Ishikawa (cell line): ENCODE results near the gene NXPH3.

Experiments
- CEBPB ChIP-seq: IDR thresholded peaks from 2 replicates; pipeline ENCODE4 v1.6.1; 2012
- CREB1 ChIP-seq: IDR thresholded peaks from 2 replicates; pipeline ENCODE4 v1.6.1; 2012; ENCODE audit warnings: low read depth
- EGR1 ChIP-seq: IDR thresholded peaks from 2 replicates; pipeline ENCODE4 v1.6.1; 2012
- EP300 ChIP-seq: IDR thresholded peaks from 2 replicates; pipeline ENCODE4 v1.6.1; 2012; ENCODE audit warnings: borderline replicate concordance
- FOXM1 ChIP-seq: IDR thresholded peaks from 2 replicates; pipeline ENCODE4 v1.6.1; 2012; ENCODE audit warnings: low read depth, borderline replicate concordance
- NFIC ChIP-seq: IDR thresholded peaks from 2 replicates; pipeline ENCODE4 v1.6.1; 2012
- RAD21 ChIP-seq: IDR thresholded peaks from 2 replicates; pipeline ENCODE4 v1.6.1; 2012; ENCODE audit warnings: low read depth
- REST ChIP-seq: IDR thresholded peaks from 2 replicates; pipeline ENCODE4 v1.6.1; 2012; ENCODE audit warnings: low read depth, mild to moderate bottlenecking
- TAF1 ChIP-seq: IDR thresholded peaks from 2 replicates; pipeline ENCODE4 v1.6.1; 2012; ENCODE audit warnings: low read depth, mild to moderate bottlenecking
- TCF12 ChIP-seq: IDR thresholded peaks from 2 replicates; pipeline ENCODE4 v1.6.1; 2012; ENCODE audit warnings: low read depth
- TEAD4 ChIP-seq: IDR thresholded peaks from 2 replicates; pipeline ENCODE4 v1.6.1; 2012
- YY1 ChIP-seq: IDR thresholded peaks from 2 replicates; pipeline ENCODE4 v1.6.1; 2012; ENCODE audit warnings: low read depth
- ZBTB7A ChIP-seq: IDR thresholded peaks from 2 replicates; pipeline ENCODE4 v1.6.1; 2012; ENCODE audit warnings: low read depth
- TF ChIP-seq, protein P1 (sequence below): IDR thresholded peaks from 2 replicates; pipeline ENCODE4 v1.6.1; 2012
- TF ChIP-seq, protein P2 (sequence below): IDR thresholded peaks from 2 replicates; pipeline ENCODE4 v1.6.1; 2012

The NXPH3 gene

DNA sequence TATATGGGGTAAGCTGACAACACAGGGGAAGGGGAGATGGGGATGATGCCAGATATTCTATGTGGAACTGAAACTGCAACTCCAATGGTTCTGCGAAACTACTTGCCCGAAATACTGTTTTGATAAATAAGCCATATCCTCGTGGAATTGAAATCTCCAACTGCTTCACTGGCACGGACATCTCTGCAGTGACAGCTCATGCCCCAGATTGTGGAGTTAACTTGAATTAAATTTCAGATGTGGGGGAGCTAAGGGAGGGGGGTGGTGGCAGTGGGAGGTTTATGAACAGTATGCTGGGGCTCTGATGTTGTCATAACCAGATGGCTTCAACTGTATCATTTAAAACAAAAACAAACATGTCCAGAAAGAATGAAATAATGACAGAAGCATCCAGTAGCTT, 21.8 kb downstream of the NXPH3 start:
- no peak for TF ChIP-seq RAD21

DNA sequence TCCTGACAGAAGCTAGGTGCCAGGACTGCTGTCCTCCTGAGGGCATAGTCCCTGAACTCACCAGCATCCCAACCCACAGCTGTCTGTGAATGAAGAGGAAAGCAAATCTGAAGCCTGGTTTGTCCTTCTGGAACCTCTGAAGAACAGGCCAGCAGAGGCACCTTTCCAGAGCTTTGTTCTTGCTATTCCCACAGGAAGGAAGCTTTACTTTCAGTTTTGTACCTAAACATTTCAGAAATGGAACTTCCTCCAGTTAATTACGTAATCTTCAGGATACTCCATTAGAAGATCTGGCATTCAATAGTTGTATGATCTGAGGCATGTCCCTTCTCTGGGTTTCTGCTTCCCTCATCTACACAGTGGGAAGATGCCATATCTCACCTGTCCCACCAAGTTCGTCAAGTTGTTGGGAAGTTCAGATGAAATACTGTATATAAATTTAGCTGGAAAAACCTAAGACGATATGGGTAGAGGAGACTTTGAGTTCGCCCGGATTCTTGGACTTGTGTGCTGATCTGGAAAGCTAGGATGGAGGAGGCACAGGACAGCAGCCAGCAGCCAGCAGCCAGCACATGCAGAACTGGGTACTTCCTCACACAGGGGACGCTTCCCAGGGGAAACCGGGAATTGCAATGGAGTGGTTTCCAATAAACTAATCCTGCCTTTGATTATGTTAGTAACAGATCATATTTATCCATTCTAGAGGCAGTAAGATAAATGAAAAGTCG, 22.4 kb downstream of the NXPH3 start:
- TF ChIP-seq CEBPB (no peak), EP300 (no peak), ZBTB7A (no peak), NFIC (no peak), FOXM1 (no peak), TAF1 (no peak), TCF12 (no peak), EGR1 (no peak), CREB1 (no peak), YY1 (no peak)
- TF ChIP-seq, protein P1, sequence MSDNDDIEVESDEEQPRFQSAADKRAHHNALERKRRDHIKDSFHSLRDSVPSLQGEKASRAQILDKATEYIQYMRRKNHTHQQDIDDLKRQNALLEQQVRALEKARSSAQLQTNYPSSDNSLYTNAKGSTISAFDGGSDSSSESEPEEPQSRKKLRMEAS = no peak

DNA sequence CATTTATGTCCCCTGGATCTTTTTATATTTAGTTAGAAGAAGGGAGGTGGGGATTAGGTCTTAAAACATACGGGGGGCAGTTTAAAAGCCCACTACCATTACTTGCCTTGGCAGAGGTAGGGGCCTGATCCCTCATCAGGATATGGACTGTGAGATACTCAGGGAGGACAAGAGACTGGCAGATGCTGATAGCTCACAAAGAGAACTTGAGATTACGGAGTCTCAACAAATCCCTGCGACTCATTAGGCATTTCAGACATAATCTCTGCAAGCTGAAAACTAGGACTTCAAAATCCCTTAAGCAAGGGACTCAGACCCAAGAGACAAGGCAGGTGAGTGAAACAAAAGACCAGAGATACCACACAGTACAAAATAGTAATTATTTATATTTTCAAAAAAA, 23.2 kb downstream of the NXPH3 start:
- TF ChIP-seq NFIC (no peak), CEBPB (no peak), EP300 (no peak), YY1 (no peak), FOXM1 (no peak), TAF1 (no peak), REST (no peak), RAD21 (no peak)

GRCh38 chr17:49600949-49601348, 25.3 kb downstream of the NXPH3 start:
- TF ChIP-seq CEBPB = no peak
- no peak for TF ChIP-seq EP300
- no peak for TF ChIP-seq ZBTB7A
- TF ChIP-seq, protein P2, sequence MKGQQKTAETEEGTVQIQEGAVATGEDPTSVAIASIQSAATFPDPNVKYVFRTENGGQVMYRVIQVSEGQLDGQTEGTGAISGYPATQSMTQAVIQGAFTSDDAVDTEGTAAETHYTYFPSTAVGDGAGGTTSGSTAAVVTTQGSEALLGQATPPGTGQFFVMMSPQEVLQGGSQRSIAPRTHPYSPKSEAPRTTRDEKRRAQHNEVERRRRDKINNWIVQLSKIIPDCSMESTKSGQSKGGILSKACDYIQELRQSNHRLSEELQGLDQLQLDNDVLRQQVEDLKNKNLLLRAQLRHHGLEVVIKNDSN = no peak
- no peak for TF ChIP-seq CREB1
- no peak for TF ChIP-seq TEAD4
- TF ChIP-seq, protein P1 = no peak

DNA sequence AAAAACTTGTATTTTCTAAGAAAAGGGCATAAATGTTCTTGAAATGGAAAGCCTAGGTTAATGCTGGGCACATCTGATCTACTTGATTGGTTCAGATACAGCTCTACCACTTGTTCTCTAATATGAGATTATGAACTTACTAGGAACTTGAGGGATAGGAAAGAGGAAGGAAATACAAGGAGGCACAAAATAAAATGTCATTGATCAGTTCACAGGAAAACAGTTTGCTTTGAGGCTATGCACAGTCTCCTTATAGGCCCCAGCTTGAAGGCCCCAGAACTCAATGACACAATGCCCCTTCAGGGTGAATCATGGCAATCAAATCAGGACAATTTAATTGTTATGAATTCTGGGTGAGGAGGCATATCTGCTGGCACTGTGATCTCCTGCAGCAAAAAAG, 27.1 kb downstream of the NXPH3 start:
- TF ChIP-seq ZBTB7A (no peak), EGR1 (no peak), FOXM1 (no peak), YY1 (no peak), TEAD4 (no peak), TAF1 (no peak), REST (no peak), TCF12 (no peak), CEBPB (no peak), CREB1 (no peak), EP300 (no peak), NFIC (no peak), RAD21 (no peak)
- TF ChIP-seq, protein P2 = no peak
- TF ChIP-seq, protein P1 = no peak

- TF ChIP-seq, protein P2 = no peak
- no peak for TF ChIP-seq TEAD4
Measured at GRCh38 chr17:49603238-49603637, 27.6 kb downstream of the NXPH3 start.
